Dermis blood vessel endothelial cell (primary cell): ENCODE results near the gene NPAT. TPM values are rescaled to one million over a fixed set of nuclear protein-coding genes. Genes with fewer than 3 reads are reported as not detected.
A peak's percentile ranks its signal among the peaks of the same experiment; 100 is the strongest.
"Not testable (repeated sequence)": the region's sequence is repeated elsewhere in the genome, so short reads cannot be mapped to it uniquely, and the experiment has no call there.

Source experiments
- DNase-seq: peaks from one replicate; pipeline ENCODE4 v3.0.0; 2010
- total RNA-seq: library from RNA; depleted of rRNA; stranded (reverse); fragments of >200 nt; gene quantifications from 2 replicates; pipeline ENCODE4 v1.2.3, GENCODE V29; 2014

The NPAT gene
- total RNA-seq, 1 donor from 2014 or later: 17.5 TPM

GRCh38 chr11:108218912-108219783 is 3.3 kb downstream of the NPAT start:
- DNase-seq: no peak

GRCh38 chr11:108218455-108218854 is 4.0 kb downstream of the NPAT start:
- no peak for DNase-seq

- DNase-seq: no peak
Observed at GRCh38 chr11:108216988-108217387, 5.5 kb downstream of the NPAT start.

- no peak for DNase-seq
Observed at GRCh38 chr11:108213784-108214183, 8.7 kb downstream of the NPAT start.

- no peak for DNase-seq
Observed at GRCh38 chr11:108210441-108210840, 12.0 kb downstream of the NPAT start.

GRCh38 chr11:108207683-108208060 is 14.8 kb downstream of the NPAT start:
- DNase-seq: no peak

- DNase-seq: no peak
Observed at GRCh38 chr11:108206969-108207682, 15.3 kb downstream of the NPAT start.

GRCh38 chr11:108206171-108206570 is 16.3 kb downstream of the NPAT start:
- DNase-seq: no peak

- no peak for DNase-seq
Observed at GRCh38 chr11:108204929-108205499, 17.4 kb downstream of the NPAT start.

- no peak for DNase-seq
Observed at GRCh38 chr11:108204376-108204775, 18.1 kb downstream of the NPAT start.

- DNase-seq: no peak
Observed at GRCh38 chr11:108203075-108203474, 19.4 kb downstream of the NPAT start.

- DNase-seq: no peak
Observed at GRCh38 chr11:108199446-108200321, 22.8 kb downstream of the NPAT start.

- peak; percentile 42 for DNase-seq
Observed at GRCh38 chr11:108198833-108199232, 23.6 kb downstream of the NPAT start.

- DNase-seq: no peak
Observed at GRCh38 chr11:108197351-108197750, 25.1 kb downstream of the NPAT start.

- DNase-seq: no peak
Observed at GRCh38 chr11:108196901-108197300, 25.5 kb downstream of the NPAT start.

GRCh38 chr11:108193725-108194124 is 28.7 kb downstream of the NPAT start:
- DNase-seq: no peak

GRCh38 chr11:108177570-108177969 is 44.9 kb downstream of the NPAT start:
- DNase-seq: no peak

- DNase-seq: no peak
Observed at GRCh38 chr11:108170184-108170583, 52.3 kb downstream of the NPAT start.

GRCh38 chr11:108167624-108168023 is 54.8 kb downstream of the NPAT start:
- DNase-seq: peak; percentile 37

- not testable (repeated sequence) for DNase-seq
Observed at GRCh38 chr11:108162878-108163277, 59.6 kb downstream of the NPAT start.

- DNase-seq: no peak
Observed at GRCh38 chr11:108160970-108161566, 61.4 kb downstream of the NPAT start.

- no peak for DNase-seq
Observed at GRCh38 chr11:108154591-108154990, 67.8 kb downstream of the NPAT start.
